HG02678 (cell line): ENCODE measurements around the gene DENND5A.
A peak's percentile ranks its signal among the peaks of the same experiment; 100 is the strongest.
"Not testable (repeated sequence)": the region's sequence is repeated elsewhere in the genome, so short reads cannot be mapped to it uniquely, and the experiment has no call there.

ENCODE experiments used
- ATAC-seq: cut with Tn5 transposase; IDR thresholded peaks from one replicate; pipeline ENCODE4 v1.9.1; 2021; ENCODE audit warnings: mild to moderate bottlenecking, moderate library complexity; ENCODE audit not compliant: unreplicated experiment

Gene DENND5A

GRCh38 chr11:9266132-9266736 lies 1.1 kb upstream of the DENND5A start:
- no peak for ATAC-seq

DNA sequence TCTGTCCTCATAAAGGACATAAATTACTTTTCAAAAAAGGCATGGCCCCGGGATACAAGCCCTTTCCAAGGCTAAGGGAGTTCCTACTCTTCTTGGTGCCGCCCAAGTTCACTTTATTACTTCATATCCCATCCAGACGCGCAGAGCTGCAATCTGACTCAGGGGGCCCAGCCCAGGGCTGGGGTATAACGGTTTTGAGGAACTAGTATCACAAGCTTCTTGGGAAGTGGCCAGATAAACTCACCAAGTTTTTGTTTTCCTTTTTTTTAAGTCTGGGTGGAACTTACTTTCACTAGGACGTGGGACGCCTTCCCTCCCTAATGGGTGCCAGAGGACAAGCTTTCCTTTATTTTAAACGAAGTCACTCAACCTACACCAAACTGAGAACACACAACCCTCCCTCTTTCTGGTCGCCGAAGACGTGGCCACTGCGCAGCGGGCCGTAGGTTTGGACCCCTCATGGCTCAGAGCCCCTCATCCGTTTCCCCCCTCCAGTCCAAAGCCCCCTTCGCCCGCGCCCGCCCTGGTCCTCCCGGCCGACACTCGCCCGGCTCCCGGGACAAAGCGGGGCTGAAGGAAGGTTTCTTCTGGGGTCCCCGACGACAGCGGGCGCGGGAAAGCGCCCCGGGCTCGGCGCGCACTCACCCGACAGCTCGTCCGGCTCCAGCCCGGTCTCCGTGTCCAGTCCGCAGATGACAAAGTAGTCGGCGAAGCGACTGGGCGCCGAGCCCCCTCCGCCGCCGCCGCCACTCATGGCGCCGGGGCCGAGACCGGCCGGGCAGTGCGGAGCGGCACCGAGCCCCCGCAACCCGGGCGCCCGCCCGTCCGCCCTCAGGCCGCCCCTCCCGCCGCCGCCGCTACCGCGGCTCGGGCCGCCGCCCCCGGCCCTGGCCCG lies 587 bp downstream of the DENND5A start:
- peak; percentile 18 for ATAC-seq

GRCh38 chr11:9263840-9264315 lies 1.3 kb downstream of the DENND5A start:
- peak; percentile 70 for ATAC-seq

DNA sequence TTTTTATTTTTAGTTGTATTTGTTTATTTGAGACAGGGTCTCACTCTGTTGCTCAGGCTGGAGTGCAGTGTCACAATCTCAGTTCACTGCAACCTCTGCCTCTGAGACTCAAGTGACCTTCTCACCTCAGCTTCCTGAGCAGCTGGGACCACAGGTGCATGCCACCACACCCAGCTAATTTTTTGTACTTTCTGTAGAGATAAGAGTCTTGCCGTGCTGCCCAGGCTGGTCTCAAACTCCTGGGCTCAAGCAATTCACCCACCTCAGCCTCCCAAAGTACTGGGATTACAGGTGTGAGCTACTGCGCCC lies 4.4 kb downstream of the DENND5A start:
- ATAC-seq, result not testable (repeated sequence)

DNA sequence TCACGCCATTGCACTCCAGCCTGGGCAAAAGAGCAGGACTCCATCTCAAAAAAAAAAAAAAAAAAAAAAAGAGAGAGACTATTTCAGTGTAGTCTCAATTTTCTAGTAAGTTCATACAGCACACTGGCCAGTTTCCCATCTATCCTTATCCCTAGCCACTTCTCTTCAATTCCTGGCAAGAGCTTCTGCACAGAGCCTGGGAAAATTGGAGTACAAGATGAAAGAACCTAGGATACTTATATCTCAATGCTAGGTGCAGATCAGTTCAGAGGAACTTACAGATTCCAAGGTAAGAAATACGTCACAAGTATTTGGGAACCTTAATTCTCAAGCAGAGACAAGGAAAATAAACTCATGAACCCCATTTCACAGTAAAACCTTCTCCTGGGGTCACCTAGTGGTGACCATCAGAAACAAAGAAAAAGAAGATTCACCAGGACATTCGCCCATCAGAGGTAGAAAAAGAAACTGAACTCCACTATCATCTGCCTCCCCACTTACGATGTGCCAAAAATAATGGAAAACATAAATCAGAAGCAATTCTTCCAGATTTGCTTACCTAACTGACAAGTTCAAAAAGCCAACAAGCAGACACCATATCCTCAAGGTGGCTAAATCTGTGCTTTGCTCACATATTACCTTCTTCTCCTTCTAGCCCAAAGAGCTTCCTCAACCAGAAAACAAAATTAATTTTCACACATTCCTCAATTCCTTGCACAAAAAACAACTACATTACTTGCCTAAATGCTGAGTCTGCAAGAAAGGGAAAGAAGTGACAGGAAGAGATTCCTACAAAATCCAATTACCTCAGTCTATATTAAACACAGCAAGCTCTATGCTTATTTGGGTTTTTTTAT lies 4.9 kb downstream of the DENND5A start:
- no peak for ATAC-seq

GRCh38 chr11:9258279-9258678 lies 6.9 kb downstream of the DENND5A start:
- not testable (repeated sequence) for ATAC-seq

GRCh38 chr11:9254416-9254815 lies 10.7 kb downstream of the DENND5A start:
- no peak for ATAC-seq

- no peak for ATAC-seq
Observed at GRCh38 chr11:9253086-9253485, 12.1 kb downstream of the DENND5A start.

DNA sequence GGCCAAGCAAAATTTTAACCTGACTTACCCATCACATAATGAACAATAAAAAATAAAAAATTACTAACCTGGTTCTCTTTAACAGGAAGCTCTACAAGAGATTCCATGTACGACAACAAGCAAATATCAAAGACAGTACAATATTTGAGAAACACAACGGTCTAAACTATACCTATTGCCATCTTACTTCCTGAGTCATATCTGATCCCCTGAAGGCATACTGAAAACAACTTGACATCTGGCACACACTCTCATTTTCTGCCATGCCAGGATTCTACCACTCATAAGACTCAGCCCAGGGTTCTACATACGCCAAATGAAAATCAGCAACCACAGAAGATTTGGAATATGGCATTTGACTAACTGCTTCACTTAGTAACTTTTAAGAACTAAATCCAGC lies 13.8 kb downstream of the DENND5A start:
- no peak for ATAC-seq

DNA sequence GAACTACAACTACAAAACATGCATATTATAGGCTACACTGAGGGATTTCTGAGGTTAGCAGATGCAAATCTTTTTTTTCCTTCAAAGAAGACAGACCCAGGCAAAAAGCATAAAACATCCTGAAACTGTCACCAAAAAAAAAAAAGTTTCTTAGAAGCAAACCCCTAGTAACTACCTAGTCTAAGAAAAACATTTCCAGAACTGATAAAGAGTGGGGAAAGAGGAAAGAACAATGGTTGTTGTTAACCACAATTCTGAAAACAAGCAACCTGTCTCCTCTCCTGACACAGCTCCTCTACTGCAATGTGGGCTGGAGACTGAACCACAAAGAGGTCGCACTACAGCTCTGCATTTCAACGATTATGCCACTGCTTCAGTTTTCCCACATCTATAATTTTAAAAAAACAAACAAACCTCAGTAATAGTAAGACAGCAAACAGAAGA lies 15.0 kb downstream of the DENND5A start:
- peak; percentile 81 for ATAC-seq

GRCh38 chr11:9249252-9249651 lies 15.9 kb downstream of the DENND5A start:
- no peak for ATAC-seq

- ATAC-seq, result no peak
Observed at GRCh38 chr11:9247863-9248262, 17.3 kb downstream of the DENND5A start.

- ATAC-seq, result not testable (repeated sequence)
Observed at GRCh38 chr11:9236242-9236641, 28.9 kb downstream of the DENND5A start.

DNA sequence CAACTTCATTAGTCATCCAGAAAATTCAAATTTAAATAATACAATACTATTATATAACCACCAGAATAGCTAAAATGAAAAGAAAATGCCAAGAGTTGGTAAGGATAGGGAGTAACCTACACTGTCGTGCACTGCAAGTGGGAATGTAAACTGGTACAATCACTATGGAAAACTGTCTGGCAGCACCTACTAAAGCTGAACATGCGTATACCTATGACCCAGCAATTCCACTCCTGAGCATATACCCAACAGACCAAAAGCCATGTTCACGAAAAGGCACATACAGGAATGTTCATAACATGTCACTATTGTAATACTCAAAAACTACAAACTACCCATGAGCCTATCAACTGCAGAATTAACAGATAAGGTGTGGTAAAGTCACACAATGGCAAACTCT lies 32.7 kb downstream of the DENND5A start:
- no peak for ATAC-seq

- peak; percentile 59 for ATAC-seq
Observed at GRCh38 chr11:9231848-9232177, 33.3 kb downstream of the DENND5A start.

DNA sequence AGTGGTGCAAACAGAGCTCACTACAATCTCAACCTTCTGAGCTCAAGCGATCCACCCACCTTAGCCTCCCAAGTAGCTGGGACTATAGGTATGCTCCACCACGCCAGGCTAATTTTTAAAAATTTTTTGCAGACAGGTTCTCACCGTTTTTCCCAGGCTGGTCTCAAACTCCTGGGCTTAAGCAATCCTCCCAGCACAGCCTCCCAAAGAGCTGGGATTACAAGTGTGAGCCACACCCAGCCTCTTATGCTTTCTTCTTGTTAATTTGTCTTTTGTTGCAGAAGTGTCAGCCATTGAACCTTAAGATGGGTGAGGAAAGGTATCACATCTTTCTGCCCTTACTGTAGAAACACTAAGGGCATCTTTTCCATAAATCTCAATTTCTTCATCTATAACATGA lies 34.9 kb downstream of the DENND5A start:
- ATAC-seq, result no peak

GRCh38 chr11:9228091-9228490 lies 37.1 kb downstream of the DENND5A start:
- ATAC-seq, result no peak

GRCh38 chr11:9225748-9226298 lies 39.3 kb downstream of the DENND5A start:
- ATAC-seq, result no peak

DNA sequence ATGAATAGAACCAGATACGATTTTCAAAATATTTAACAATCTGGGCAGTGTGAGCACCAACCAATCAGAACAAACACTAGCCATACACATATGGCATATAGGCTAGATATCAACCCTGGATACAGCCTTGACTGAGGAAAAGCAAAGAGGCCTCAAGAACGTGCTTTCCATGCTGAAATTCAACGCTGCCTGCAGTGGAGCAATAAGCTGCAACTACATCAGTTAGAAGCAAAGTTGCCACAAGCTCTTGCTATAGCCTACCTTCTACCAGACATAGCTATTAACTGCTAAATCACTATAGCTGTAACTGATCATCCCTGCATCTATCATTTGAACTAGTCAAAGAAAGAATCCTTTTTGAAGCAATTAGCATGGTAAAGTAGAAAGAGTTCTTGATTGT lies 42.5 kb downstream of the DENND5A start:
- no peak for ATAC-seq

DNA sequence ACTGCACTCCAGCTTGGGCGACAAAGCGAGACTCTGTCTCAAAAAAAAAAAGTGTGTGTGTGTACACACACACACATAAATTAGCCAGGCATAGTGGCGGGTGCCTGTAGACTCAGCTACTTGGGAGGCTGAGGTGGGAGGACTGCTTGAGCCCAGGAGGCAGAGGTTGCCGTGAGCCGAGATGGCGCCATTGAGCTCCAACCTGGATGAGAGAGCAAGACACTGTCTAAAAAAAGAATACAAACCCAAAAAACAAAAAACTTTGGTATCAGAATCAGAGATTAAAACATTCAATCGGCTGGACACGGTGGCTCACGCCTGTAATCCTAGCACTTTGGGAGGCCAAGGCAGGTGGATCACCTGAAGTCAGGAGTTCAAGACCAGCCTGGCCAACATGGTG lies 44.3 kb downstream of the DENND5A start:
- not testable (repeated sequence) for ATAC-seq

DNA sequence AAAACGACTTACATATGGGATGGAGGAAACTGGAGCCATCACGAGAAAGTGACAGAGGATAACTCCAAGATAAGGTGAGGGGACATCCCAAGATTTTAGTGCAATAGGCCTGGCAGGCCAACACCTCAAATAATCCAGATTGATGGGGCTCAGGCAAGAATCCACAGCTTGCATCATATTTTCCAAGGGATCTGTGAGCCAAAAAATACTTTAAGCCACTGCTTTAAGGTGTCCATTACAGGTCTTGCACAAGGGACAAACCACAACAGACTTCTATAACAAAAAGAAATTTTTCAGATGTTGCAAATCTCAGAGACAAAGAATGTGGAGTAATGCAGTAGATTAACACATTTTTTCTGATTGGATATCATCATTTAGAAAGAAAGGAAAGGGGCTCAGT lies 45.6 kb downstream of the DENND5A start:
- no peak for ATAC-seq
